ENCODE results near the gene DVL2.

DNA sequence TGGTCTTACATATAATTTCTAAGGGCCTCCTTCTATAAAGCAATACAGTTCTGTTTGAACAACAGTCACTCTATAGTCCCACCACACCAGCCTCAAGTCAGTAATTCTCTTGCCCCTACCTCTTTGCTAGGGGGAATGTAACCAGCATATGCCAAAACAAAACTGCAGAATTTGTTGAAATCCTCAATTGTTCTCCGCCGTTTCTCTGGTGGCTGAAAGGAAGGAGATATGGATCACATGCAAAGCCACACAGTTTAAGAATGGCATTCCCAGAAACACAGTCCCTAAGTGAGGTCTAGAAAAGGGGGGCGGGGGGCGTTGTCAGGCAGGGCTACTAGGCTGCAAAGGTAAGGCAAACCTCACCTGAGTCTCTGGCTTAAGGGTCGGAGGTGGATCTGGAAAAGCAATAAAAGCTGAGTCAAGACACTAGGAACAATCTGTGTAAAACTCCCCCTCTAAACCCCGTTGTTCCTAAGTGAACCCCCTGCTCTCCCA lies 3.0 kb upstream of the DVL2 start:
- TF ChIP-seq TAF1 (IDR thresholded peaks at IDR 0.05; ENCODE audit: borderline replicate concordance, insufficient read depth, low read length) (no peak), SIN3A (IDR thresholded peaks at IDR 0.05; ENCODE audit: borderline replicate concordance, insufficient read depth, low read length) (no peak)

Measured in PFSK-1 (cell line).